GM12892 (cell line): Measurements from ENCODE around the gene LAMC2. TPM values are rescaled to one million over a fixed set of nuclear protein-coding genes. Genes with fewer than 3 reads are reported as not detected.
"Not testable (repeated sequence)": the region's sequence is repeated elsewhere in the genome, so short reads cannot be mapped to it uniquely, and the experiment has no call there.

Experiments used
- DNase-seq: peaks from one replicate; pipeline ENCODE4 v3.0.0; 2011; ENCODE audit not compliant: insufficient read length
- FAIRE-seq: peaks from 2 replicates; lab custom pipeline; 2011; peaks lifted over from hg19 to GRCh38; lab: Jason Lieb, UNC
- POLR2A ChIP-seq: IDR thresholded peaks from 2 replicates; pipeline ENCODE4 v1.6.1; 2011; ENCODE audit warnings: low read depth, low read length, control low read depth
- POLR2AphosphoS5 ChIP-seq: IDR thresholded peaks from 2 replicates; pipeline ENCODE4 v1.6.1; 2011; ENCODE audit warnings: low read depth, low read length, control low read depth
- TAF1 ChIP-seq: IDR thresholded peaks from 2 replicates; pipeline ENCODE4 v1.6.1; 2011; ENCODE audit warnings: low read depth, mild to moderate bottlenecking, control low read depth, low read length, borderline replicate concordance
- polyA plus RNA-seq: library from polyadenylated mRNA; unstranded; fragments of >200 nt; gene quantifications from one replicate; pipeline ENCODE4 v1.2.1, GENCODE V29; 2012; ENCODE audit warnings: missing spikeins, inconsistent platforms; ENCODE audit not compliant: missing spikeins

The LAMC2 gene
- polyA plus RNA-seq, result 0.30 TPM

- DNase-seq (no peak), FAIRE-seq (no peak)
- TF ChIP-seq POLR2AphosphoS5, result no peak
- TF ChIP-seq POLR2A, result no peak
- no peak for TF ChIP-seq TAF1
Observed at GRCh38 chr1:183185941-183186490, at the start of gene LAMC2. TSS of gene LAMC2 (plus strand) at chr1:183186264. CDS start at chr1:183186353, 89 bp downstream.

GRCh38 chr1:183137782-183138181 lies 48.3 kb upstream of the LAMC2 start:
- FAIRE-seq (no peak), DNase-seq (no peak)
- no peak for TF ChIP-seq TAF1
- TF ChIP-seq POLR2AphosphoS5, result no peak
- TF ChIP-seq POLR2A, result no peak

DNA sequence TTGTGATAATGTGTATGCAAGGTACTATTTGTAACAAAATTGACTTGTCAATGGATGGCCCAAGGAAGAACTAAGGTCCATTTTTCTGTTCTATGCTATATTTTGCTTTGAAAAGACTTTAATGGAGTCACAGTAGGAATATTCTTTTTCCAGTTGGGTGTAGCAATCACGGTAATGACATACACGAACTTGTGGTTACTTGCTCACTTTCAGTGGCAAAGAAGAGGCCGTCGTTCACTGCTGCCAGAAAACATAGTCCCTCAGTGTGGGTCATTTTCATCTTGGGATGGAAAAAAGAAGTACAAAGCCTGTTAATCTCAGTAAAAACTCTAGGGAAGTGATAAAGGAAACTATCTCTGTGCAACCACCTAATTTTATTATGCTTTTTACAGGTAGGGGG lies 47.8 kb upstream of the LAMC2 start:
- no peak for DNase-seq
- FAIRE-seq, result no peak
- TF ChIP-seq POLR2A (no peak), POLR2AphosphoS5 (no peak), TAF1 (no peak)

DNA sequence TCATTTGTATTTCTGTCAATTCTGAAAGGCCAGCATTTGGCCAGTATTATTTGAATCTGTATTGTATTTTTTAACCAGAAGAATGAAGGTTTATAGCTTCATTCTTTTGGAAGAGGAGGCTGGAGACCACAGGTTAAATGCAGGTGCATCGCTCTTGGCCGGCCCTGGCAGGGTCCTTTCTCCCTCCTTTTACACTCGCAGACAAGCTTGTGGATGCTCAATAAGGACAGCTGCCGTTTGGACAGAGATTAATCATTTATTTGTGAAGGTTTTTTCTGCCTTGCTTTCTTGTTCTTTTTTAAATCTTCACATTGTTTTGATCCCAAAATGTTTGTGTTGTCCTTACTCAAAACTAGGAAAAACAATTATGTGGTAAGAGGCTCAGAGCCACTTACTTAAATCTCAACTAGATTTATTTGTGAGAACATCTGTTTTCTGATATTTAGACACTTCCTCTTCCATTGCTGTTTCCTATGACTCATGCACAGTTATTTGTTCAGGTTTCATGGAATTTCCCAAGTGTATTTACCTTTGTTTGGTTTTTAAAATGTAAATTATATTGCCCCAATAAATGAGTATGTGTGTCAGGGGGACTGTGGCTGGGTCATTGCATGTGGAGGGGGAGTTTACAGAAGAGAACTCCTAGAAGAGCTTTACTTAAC lies 46.7 kb upstream of the LAMC2 start:
- TF ChIP-seq TAF1 (no peak), POLR2AphosphoS5 (no peak)
- DNase-seq (no peak), FAIRE-seq (no peak)

DNA sequence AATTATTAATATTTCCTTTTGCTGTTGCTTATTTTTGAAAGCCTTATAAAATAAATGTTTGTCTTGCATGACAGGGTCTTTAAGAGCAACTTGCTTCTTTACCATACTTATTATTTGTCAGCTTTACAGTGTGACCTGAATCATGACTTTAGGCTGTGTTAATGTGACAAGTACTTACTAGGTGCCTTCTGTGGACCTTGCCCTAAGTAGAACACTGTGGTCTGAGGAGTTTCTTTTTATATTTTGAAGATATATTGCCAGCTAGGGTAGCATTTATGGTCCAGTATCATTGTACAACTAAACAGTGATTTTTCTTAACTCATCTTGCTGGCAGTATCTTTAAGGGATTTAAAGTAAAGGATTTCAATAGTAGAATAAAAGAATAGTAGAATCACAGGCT lies 45.4 kb upstream of the LAMC2 start:
- DNase-seq (no peak), FAIRE-seq (no peak)
- TF ChIP-seq TAF1 (no peak), POLR2AphosphoS5 (no peak), POLR2A (no peak)

GRCh38 chr1:183142171-183142570 lies 43.9 kb upstream of the LAMC2 start:
- TF ChIP-seq POLR2A, result no peak
- TF ChIP-seq POLR2AphosphoS5, result no peak
- no peak for TF ChIP-seq TAF1
- DNase-seq (no peak), FAIRE-seq (no peak)

DNA sequence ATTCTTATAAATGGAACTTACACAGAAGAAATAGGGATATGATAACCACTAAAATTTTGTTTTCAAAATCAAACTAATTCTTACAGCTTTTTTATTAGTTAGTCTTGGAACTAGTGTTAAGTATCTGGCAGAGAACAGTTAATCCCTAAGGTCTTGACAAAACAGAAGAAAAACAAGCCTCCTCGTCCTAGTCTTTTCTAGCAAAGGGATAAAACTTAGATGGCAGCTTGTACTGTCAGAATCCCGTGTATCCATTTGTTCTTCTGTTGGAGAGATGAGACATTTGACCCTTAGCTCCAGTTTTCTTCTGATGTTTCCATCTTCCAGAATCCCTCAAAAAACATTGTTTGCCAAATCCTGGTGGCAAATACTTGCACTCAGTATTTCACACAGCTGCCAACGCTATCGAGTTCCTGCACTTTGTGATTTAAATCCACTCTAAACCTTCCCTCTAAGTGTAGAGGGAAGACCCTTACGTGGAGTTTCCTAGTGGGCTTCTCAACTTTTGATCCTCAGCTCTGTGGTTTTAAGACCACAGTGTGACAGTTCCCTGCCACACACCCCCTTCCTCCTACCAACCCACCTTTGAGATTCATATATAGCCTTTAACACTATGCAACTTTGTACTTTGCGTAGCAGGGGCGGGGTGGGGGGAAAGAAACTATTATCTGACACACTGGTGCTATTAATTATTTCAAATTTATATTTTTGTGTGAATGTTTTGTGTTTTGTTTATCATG lies 42.3 kb upstream of the LAMC2 start:
- TF ChIP-seq TAF1 (no peak), POLR2AphosphoS5 (no peak), POLR2A (no peak)
- DNase-seq (no peak), FAIRE-seq (no peak)

DNA sequence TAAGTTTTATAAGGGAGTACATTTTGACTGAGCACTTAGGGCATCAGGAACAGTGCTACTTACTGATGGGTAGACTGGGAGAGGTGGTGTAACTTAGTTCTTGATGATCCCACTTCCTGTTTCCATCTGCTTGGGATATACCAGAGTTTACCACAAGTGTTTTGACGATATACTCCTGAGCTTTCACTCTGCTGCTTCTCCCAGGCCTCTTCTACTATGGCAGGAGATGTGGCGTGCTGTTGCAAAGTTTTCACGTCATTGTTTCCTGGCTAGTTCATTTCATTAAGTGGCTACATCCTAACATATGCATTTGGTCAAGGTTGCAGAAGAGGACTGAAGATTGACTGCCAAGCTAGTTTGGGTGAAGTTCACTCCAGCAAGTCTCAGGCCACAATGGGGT lies 41.3 kb upstream of the LAMC2 start:
- TF ChIP-seq POLR2AphosphoS5 (no peak), TAF1 (no peak), POLR2A (no peak)
- DNase-seq, result no peak

DNA sequence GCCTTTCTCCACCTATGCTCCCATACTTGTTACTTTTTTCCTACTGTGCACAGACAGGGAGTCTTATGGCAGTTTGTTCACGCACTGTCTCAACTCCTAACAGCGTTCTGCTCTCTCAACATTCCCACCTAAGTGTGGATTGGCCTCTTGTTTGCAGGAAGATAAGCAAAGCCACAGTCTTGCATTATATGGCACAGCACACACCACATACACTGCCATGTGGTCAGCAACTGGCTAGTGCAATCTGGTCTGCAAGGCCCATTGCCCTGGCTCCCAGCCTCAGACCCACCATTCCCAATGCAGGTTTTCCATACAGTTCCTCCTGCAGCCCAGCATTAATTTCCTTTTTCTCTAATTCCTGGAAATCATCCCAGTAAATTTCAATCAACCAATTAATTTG lies 38.3 kb upstream of the LAMC2 start:
- DNase-seq, result no peak
- FAIRE-seq, result no peak

More for the DNA sequence above, 41.3 kb upstream of the LAMC2 start:
- FAIRE-seq, result no peak

GRCh38 chr1:183148599-183148998 lies 37.5 kb upstream of the LAMC2 start:
- TF ChIP-seq POLR2A (no peak), TAF1 (no peak), POLR2AphosphoS5 (no peak)
- FAIRE-seq (no peak), DNase-seq (no peak)

More for the DNA sequence above, 38.3 kb upstream of the LAMC2 start:
- no peak for TF ChIP-seq TAF1
- TF ChIP-seq POLR2A, result no peak
- TF ChIP-seq POLR2AphosphoS5, result no peak

- TF ChIP-seq POLR2A (no peak), POLR2AphosphoS5 (no peak), TAF1 (no peak)
- DNase-seq (no peak), FAIRE-seq (no peak)
Observed at GRCh38 chr1:183149273-183149672, 36.8 kb upstream of the LAMC2 start.

DNA sequence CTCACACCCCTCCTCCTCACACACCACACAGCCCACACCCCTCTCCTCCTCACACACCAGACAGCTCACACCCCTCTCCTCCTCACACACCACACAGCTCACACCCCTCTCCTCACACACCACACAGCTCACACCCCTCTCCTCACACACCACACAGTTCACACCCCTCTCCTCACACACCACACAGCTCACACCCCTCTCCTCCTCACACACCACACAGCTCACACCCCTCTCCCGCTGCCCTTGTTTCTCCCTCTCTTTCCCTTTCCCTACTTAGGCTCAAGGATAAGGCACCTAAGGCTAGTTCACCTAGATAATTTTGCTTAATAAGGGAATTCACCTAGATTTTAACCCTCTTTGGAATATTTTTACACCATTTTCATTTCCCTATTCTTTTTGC lies 36.0 kb upstream of the LAMC2 start:
- DNase-seq, FAIRE-seq: not testable (repeated sequence)

GRCh38 chr1:183150445-183150844 lies 35.6 kb upstream of the LAMC2 start:
- no peak for FAIRE-seq
- TF ChIP-seq POLR2AphosphoS5 (no peak), POLR2A (no peak), TAF1 (no peak)
- no peak for DNase-seq
